GM10266 (cell line): ENCODE data around the gene TMEM218.

Source experiments
- DNase-seq: peaks from one replicate; pipeline ENCODE4 v3.0.0; 2012; ENCODE audit errors: extremely low spot score
- CTCF ChIP-seq: IDR thresholded peaks from 2 replicates; pipeline ENCODE4 v1.5.1; 2012; ENCODE audit warnings: mild to moderate bottlenecking, low read depth; ENCODE audit not compliant: control insufficient read depth, insufficient read depth; ENCODE audit errors: missing control alignments

The TMEM218 gene

GRCh38 chr11:125111343-125112207 lies at the start of gene TMEM218:
TSS of gene TMEM218 (minus strand) at chr11:125111626. CDS start at chr11:125102241, 9,385 bp downstream.
- TF ChIP-seq CTCF: no peak
- peak; percentile 93 for DNase-seq

- TF ChIP-seq CTCF: no peak
- DNase-seq: no peak
Observed at GRCh38 chr11:125157953-125158680, 46.7 kb upstream of the TMEM218 start.

GRCh38 chr11:125157118-125157733 lies 45.8 kb upstream of the TMEM218 start:
- no peak for TF ChIP-seq CTCF
- no peak for DNase-seq

GRCh38 chr11:125156346-125157117 lies 45.1 kb upstream of the TMEM218 start:
- TF ChIP-seq CTCF: no peak

GRCh38 chr11:125155767-125156166 lies 44.3 kb upstream of the TMEM218 start:
- DNase-seq: no peak
- TF ChIP-seq CTCF: no peak

More at GRCh38 chr11:125156346-125157117, 45.1 kb upstream of the TMEM218 start:
- DNase-seq: no peak

- no peak for TF ChIP-seq CTCF
- DNase-seq: no peak
Observed at GRCh38 chr11:125155100-125155444, 43.6 kb upstream of the TMEM218 start.
